ENCODE data around the gene THADA. TPM values are rescaled to one million over a fixed set of nuclear protein-coding genes. Genes with fewer than 3 reads are reported as not detected.
"Not testable (repeated sequence)": the region's sequence is repeated elsewhere in the genome, so short reads cannot be mapped to it uniquely, and the experiment has no call there.

Gene THADA
- 17.2 and 43.3 TPM in 2 replicates for total RNA-seq

DNA sequence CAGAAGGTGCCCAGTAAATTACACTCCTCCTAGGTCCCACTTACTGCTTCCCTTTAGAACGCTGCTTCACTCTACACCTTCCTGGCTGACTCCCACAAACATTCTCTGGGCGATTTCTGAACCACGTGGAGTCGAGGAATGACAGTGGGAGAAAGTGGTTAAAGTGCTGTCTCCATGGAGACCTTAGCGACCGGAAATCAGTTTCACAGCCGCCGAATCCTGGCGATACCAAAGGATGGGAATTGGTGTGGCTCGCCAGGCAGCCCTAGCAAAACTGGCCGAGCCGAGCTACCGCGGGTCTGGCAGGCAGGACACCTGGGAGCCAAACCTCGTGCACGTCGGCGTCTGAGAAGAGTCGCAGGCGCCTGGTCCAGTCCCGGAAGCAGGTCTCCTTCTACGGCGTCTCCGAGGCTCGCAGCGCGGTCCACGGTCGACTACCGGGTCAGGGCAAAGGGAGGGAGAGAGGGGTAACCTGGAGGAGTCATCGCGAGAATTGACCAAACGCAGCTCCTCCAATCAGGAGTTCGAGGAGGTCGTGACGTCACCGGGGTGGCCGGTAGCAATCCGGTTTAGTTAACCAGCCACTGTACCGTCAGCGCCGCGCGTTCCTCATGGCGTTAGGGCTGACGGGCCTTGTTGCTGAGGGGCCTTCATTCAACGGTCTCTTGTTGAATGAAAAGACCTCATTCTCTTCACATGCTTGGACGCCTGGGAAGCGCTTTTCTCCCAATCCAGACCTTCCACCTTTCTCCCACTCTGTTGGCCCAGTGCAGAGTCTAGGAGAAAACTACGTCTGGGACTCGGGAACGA is at the start of gene THADA:
Gene THADA, minus strand, starts transcription at position 436 of the 810 bp plus-strand sequence. CDS start 3,646 bp downstream, outside the sequence.
- peak; percentile 98 for DNase-seq (ENCODE audit: low read depth)

GRCh38 chr2:43643680-43644079 is 47.8 kb upstream of the THADA start:
- DNase-seq (ENCODE audit: low read depth) = no peak

DNA sequence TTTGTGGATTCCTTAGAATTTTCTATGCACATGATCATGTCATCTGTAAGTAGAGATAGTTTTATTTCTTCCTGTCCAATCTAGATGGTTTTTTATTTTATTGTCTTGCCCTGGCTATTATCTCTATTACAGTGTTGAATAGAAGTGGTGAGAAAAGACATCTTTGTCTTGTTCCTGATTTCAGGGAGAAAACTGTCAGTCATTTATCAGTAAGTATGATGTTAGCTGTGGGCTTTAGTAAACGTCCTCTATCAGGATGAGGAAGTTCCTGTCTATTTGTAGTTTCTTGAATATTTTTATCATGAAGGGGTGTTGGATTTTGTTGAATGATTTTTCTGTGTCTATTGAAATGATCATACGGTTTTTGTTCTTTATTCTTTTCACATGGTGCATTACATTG is 46.5 kb upstream of the THADA start:
- DNase-seq (ENCODE audit: low read depth) = no peak

- peak; percentile 59 for DNase-seq (ENCODE audit: low read depth)
Observed at GRCh38 chr2:43637030-43637803, 41.4 kb upstream of the THADA start, which contains the start of gene PLEKHH2. Gene PLEKHH2 (plus strand): TSS chr2:43637260. CDS start chr2:43644674, 7,414 bp downstream.

GRCh38 chr2:43636621-43637020 is 40.8 kb upstream of the THADA start:
- no peak for DNase-seq (ENCODE audit: low read depth)

DNA sequence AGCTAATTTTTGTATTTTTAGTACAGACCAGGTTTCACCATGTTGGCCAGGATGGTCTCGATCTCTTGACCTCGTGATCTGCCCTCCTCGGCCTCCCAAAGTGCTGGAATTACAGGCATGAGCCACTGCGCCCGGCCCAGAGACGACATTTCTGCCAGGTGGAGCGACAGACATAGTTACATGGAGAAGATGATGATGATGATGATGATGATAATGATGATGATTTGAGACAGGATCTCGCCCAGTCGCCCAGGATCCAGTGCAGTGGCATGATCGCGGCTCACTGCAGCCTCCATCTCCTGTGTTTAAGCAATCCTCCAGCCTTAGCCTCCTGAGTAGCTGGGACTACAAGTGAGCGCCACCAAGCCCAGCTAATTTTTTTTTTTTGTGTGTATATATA is 40.3 kb upstream of the THADA start:
- not testable (repeated sequence) for DNase-seq (ENCODE audit: low read depth)

GRCh38 chr2:43634604-43635306 is 38.9 kb upstream of the THADA start:
- DNase-seq (ENCODE audit: low read depth) = peak; percentile 96

DNA sequence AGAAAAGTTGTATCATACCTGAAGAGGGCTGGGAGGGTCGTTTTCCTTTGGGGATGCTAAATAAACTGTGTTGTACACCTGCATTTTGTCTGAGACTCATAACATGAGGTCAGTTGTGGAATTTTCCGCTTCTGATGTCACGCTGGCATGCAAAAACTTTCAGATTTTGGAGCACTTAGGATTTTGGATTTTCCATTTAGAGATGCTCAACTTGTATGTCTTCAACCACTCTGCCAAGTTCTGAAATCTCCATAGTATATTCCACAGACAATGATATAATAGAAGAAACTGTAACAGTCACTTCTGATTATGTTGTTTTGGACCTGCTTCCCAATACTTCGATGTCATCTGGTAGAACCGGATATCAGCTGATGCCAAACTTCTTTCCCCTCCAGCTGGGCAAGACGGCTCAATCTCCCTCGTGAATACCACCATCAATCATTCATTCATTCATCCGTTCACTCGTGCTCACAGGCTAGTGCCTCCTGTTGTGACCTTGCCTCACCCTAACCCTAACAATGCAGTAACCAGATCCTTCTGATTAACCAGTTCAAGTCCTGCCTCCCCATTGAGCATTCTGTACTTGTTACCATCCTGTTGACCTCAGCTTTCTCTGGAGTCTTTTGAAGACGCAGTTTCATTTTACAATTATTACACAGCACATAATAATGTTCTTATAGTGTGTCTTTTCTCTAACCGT is 35.9 kb upstream of the THADA start:
- DNase-seq (ENCODE audit: low read depth) = no peak

GRCh38 chr2:43622931-43623451 is 27.2 kb upstream of the THADA start:
- DNase-seq (ENCODE audit: low read depth) = no peak

DNA sequence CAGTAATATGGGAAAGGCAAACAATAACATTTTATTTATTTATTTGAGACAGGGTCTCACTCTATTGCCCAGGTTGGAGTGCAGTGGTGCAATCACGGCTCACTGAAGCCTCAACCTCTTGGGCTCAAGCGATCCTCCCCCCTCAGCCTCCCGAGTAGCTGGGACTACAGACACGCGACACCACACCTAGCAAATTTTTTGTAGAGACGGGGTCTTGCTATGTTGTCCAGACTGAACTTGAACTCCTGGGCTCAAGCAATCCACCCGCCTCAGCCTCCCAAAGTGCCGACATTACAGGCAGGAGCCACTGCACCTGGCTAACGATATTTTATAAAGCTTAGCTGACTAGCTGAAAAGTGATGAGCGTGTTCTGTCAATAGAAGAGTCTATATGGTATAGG is 23.7 kb upstream of the THADA start:
- DNase-seq (ENCODE audit: low read depth) = no peak

GRCh38 chr2:43616967-43617680 is 21.3 kb upstream of the THADA start:
- no peak for DNase-seq (ENCODE audit: low read depth)

DNA sequence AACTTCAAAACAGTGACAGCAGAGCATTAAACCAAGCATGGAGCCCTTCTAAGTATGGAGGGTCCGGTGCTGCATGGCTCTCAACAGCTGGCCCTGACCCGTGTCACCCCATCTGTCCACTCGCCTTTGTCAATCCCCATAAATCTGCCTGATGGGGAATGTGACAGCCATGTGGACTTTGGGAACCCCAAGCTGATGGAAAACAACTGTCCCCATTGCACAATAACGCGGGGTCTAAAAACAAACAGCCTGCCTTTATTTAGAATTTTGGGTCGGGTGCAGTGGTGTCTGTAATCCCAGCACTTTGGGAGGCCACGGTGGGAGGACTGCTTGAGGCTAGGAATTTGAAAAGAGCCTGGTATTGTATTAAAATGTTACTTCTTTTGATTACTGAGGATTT is 17.1 kb upstream of the THADA start:
- DNase-seq (ENCODE audit: low read depth) = no peak

DNA sequence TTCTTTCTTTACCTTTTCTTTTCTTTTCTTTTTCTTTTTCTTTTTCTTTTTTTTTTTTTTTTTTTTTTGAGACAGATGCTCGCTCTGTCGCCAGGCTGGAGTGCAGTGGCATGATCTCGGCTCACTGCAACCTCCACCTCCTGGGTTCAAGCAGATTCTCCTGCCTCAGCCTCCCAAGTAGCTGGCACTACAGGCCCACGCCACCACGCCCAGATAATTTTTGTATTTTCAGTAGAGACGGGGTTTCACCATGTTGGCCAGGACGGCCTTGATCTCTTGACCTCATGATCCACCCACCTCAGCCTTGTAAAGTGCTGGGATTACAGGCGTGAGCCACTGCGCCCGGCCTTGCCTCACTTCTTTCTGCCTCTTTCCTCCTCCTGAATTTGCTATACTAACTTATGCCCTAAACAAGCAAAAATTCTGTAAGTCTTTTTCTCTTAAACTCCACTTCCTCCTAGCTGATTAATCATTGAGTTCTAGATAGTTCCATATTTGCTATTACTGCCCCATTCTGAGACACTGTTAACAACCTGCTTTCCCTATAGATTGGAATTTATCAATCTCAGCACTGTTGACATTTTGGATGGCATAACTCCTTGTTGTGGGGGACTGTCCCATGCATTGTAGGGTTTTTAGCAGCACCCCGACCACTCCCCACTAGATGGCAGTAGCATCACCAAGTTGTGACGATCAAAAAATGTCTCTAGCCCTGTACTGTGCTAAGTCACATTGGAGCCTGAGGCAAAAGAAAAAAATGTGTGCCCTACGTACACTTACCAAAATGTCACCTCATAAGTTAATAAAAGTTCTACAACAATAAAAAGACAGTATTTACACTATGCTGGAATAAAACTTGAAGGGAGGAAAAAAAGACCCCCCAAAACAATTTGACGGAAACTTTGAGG is 16.4 kb upstream of the THADA start:
- DNase-seq (ENCODE audit: low read depth) = peak; percentile 77

GRCh38 chr2:43610361-43610760 is 14.5 kb upstream of the THADA start:
- DNase-seq (ENCODE audit: low read depth) = no peak

DNA sequence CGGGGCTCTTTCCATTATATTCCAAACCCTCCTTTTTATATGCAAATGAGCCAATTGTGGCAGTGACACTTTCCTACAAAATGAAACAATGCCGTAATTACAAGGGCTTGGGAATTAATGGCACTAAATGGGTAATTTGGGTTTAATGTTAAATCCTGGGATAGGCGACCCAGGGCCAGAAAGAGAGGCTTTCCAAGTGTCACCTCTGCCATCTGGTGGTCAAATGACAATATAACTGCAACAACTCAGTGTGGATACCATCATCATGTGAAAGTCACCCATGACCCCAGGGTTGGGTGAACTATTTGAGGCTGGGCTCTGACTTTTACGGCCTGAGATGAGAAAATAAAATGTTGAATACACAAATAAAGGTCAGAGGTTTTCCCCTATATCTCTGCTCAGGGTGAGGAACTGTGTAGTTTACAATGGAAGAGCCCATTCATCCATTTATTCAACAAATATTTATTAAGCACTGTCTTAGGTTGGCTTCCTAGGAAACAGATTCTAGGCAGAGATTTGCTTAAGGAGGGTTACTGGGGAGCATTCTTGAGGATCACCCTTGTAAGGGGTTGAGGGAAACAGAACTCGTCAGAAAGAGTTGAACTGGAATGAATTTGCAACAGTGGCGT is 13.6 kb upstream of the THADA start:
- DNase-seq (ENCODE audit: low read depth) = peak; percentile 49

GRCh38 chr2:43605851-43606250 is 10.0 kb upstream of the THADA start:
- DNase-seq (ENCODE audit: low read depth) = peak; percentile 8

GRCh38 chr2:43605079-43605655 is 9.3 kb upstream of the THADA start:
- DNase-seq (ENCODE audit: low read depth) = peak; percentile 67

- DNase-seq (ENCODE audit: low read depth) = no peak
Observed at GRCh38 chr2:43604674-43605073, 8.8 kb upstream of the THADA start.

GRCh38 chr2:43600596-43600995 is 4.8 kb upstream of the THADA start:
- not testable (repeated sequence) for DNase-seq (ENCODE audit: low read depth)
